WTC11 (cell line): ENCODE results near the gene ACY1. TPM values are rescaled to one million over a fixed set of nuclear protein-coding genes. Genes with fewer than 3 reads are reported as not detected.

ENCODE experiments used
- ATAC-seq: fragments of 200-7000 bp; cut with Tn5 transposase; 2 replicates; pipeline ENCODE4 v1.10.0; 2021; ENCODE audit warnings: mild to moderate bottlenecking, moderate library complexity
- CTCF ChIA-PET: fragments of 300-600 bp; sonication (Branson Sonifier 250); formaldehyde crosslinking; loops from one replicate; lab custom pipeline; 2021; ENCODE audit warnings: antibody characterized with exemption; lab: Charles Lee
- POLR2A ChIA-PET: fragments of 350-600 bp; sonication (Branson Sonifier 250); formaldehyde crosslinking; loops from one replicate; lab custom pipeline; 2021; ENCODE audit warnings: antibody characterized with exemption; lab: Charles Lee
- DNase-seq: peaks from one replicate; pipeline ENCODE4 v3.0.0; 2021; ENCODE audit warnings: low spot score
- H3K27ac Mint-ChIP-seq: 2 replicates; pipeline ENCODE4 v1.8.0; 2021; ENCODE audit warnings: mixed read lengths
- H3K27me3 Mint-ChIP-seq: 2 replicates; pipeline ENCODE4 v1.8.0; 2021; ENCODE audit warnings: low read depth, mild to moderate bottlenecking, moderate library complexity, mixed read lengths
- H3K36me3 Mint-ChIP-seq: 2 replicates; pipeline ENCODE4 v1.8.0; 2021; ENCODE audit warnings: mixed read lengths
- H3K4me1 Mint-ChIP-seq: 2 replicates; pipeline ENCODE4 v1.8.0; 2022; ENCODE audit warnings: mixed read lengths
- H3K4me3 Mint-ChIP-seq: 2 replicates; pipeline ENCODE4 v1.8.0; 2021; ENCODE audit warnings: mild to moderate bottlenecking, moderate library complexity, mixed read lengths
- H3K9me3 Mint-ChIP-seq: 2 replicates; pipeline ENCODE4 v1.8.0; 2021; ENCODE audit warnings: mixed read lengths
- AFF4 ChIP-seq: sonication (generic); formaldehyde crosslinking; IDR thresholded peaks from 2 replicates; pipeline ENCODE4 v1.8.1; 2023; ENCODE audit warnings: mild to moderate bottlenecking, missing genetic modification reagents, borderline replicate concordance
- AR ChIP-seq: fragments of 250-450 bp; sonication (Bioruptor Pico); IDR thresholded peaks from 2 replicates; pipeline ENCODE4 v1.9.0; 2021; ENCODE audit warnings: mild to moderate bottlenecking
- ARID4B ChIP-seq: sonication (generic); formaldehyde crosslinking; IDR thresholded peaks from 2 replicates; pipeline ENCODE4 v1.8.0; 2023; ENCODE audit warnings: missing genetic modification reagents, mild to moderate bottlenecking, borderline replicate concordance
- CREB1 ChIP-seq: sonication (generic); formaldehyde crosslinking; IDR thresholded peaks from 2 replicates; pipeline ENCODE4 v1.8.0; 2023; ENCODE audit warnings: mild to moderate bottlenecking, missing genetic modification reagents
- E2F1 ChIP-seq: sonication (generic); formaldehyde crosslinking; IDR thresholded peaks from 2 replicates; pipeline ENCODE4 v1.8.0; 2022; ENCODE audit warnings: mild to moderate bottlenecking, missing genetic modification reagents
- ELF4 ChIP-seq: sonication (generic); formaldehyde crosslinking; IDR thresholded peaks from 2 replicates; pipeline ENCODE4 v1.8.1; 2022; ENCODE audit warnings: low read depth, mild to moderate bottlenecking, moderate library complexity, missing genetic modification reagents
- GRHL2 ChIP-seq: fragments of 250-450 bp; sonication (Bioruptor Pico); IDR thresholded peaks from 2 replicates; pipeline ENCODE4 v1.8.0; 2022; ENCODE audit warnings: mild to moderate bottlenecking, moderate library complexity; ENCODE audit not compliant: insufficient replicate concordance, severe bottlenecking
- HMGXB4 ChIP-seq: sonication (generic); formaldehyde crosslinking; IDR thresholded peaks from 2 replicates; pipeline ENCODE4 v1.8.1; 2023; ENCODE audit warnings: mild to moderate bottlenecking, moderate library complexity, missing genetic modification reagents
- KAT7 ChIP-seq: sonication (generic); formaldehyde crosslinking; IDR thresholded peaks from 2 replicates; pipeline ENCODE4 v1.8.1; 2023; ENCODE audit warnings: missing genetic modification reagents, mild to moderate bottlenecking, borderline replicate concordance
- MLX ChIP-seq: sonication (generic); formaldehyde crosslinking; IDR thresholded peaks from 2 replicates; pipeline ENCODE4 v1.8.1; 2023; ENCODE audit warnings: mild to moderate bottlenecking, missing genetic modification reagents, moderate library complexity
- NFE2L1 ChIP-seq: sonication (generic); formaldehyde crosslinking; IDR thresholded peaks from 2 replicates; pipeline ENCODE4 v1.8.1; 2023; ENCODE audit warnings: missing genetic modification reagents
- RELA ChIP-seq: sonication (generic); formaldehyde crosslinking; IDR thresholded peaks from 2 replicates; pipeline ENCODE4 v1.8.1; 2022; ENCODE audit warnings: missing genetic modification reagents, mild to moderate bottlenecking, borderline replicate concordance
- SMAD4 ChIP-seq: sonication (generic); formaldehyde crosslinking; IDR thresholded peaks from 2 replicates; pipeline ENCODE4 v1.8.0; 2022; ENCODE audit warnings: mild to moderate bottlenecking, missing genetic modification reagents
- TEAD4 ChIP-seq: sonication (generic); formaldehyde crosslinking; IDR thresholded peaks from 2 replicates; pipeline ENCODE4 v1.8.0; 2022; ENCODE audit warnings: mild to moderate bottlenecking, missing genetic modification reagents
- ZMAT4 ChIP-seq: fragments of 250-450 bp; sonication (Bioruptor Pico); IDR thresholded peaks from 2 replicates; pipeline ENCODE4 v1.9.0; 2021; ENCODE audit warnings: mild to moderate bottlenecking
- ZNF232 ChIP-seq: sonication (generic); formaldehyde crosslinking; IDR thresholded peaks from 2 replicates; pipeline ENCODE4 v1.8.0; 2022; ENCODE audit warnings: mild to moderate bottlenecking, missing genetic modification reagents
- ZNF512 ChIP-seq: sonication (generic); formaldehyde crosslinking; IDR thresholded peaks from 2 replicates; pipeline ENCODE4 v1.8.1; 2022; ENCODE audit warnings: missing genetic modification reagents, borderline replicate concordance
- total RNA-seq: library from RNA; stranded (reverse); gene quantifications from 3 replicates; pipeline ENCODE4 v1.2.3, GENCODE V29; 2021

The ACY1 gene
- total RNA-seq, 1 experiment from 2014 or later, result 53.8 TPM

GRCh38 chr3:51984269-51984647 is 923 bp downstream of the ACY1 start:
- Mint-ChIP-seq H3K4me1 (peaks cover 28% of the 10 kb centered on the region), H3K9me3 (no peaks in the 10 kb centered on the region), H3K4me3 (peak overlapping the region; percentile 84), H3K36me3 (peaks cover 2% of the 10 kb centered on the region; the same call in 1 of the 2 replicates), H3K27ac (no peak overlapping the region), H3K27me3 (no peaks in the 10 kb centered on the region)
- ATAC-seq (no peak), DNase-seq (no peak)
- TF ChIP-seq NFE2L1 (CRISPR knock-in tag), result no peak
- no peak for TF ChIP-seq MLX
- TF ChIP-seq ARID4B, result no peak
- TF ChIP-seq RELA (CRISPR knock-in tag), result 0 out of 2 replicates have a peak, but pooled peaks have one; percentile 22
- TF ChIP-seq KAT7 (CRISPR knock-in tag), result no peak
- TF ChIP-seq ZMAT4 (CRISPR knock-in tag), result no peak
- no peak for TF ChIP-seq ZNF512 (CRISPR knock-in tag)
- no peak for TF ChIP-seq ELF4 (CRISPR knock-in tag)
- ChIA-PET CTCF (interaction anchor here (0.9 to 4.4 kb wide), 5 partner anchors 11 to 265 kb away, joined by 4 to 60 read pairs (median 27); partner anchors contain the start of genes ABHD14A, ABHD14B, DUSP7 and RPL29), POLR2A (interaction anchor here (2.4 kb wide), 1 partner anchor 11 kb away, joined by 14 read pairs; the partner anchor contains the start of gene RPL29)

GRCh38 chr3:51985063-51985462 is 1.7 kb downstream of the ACY1 start:
- Mint-ChIP-seq H3K4me3 (peak overlapping the region; percentile 27), H3K27ac (no peak overlapping the region), H3K27me3 (no peaks in the 10 kb centered on the region), H3K36me3 (peaks cover 2% of the 10 kb centered on the region; the same call in 1 of the 2 replicates), H3K4me1 (peaks cover 28% of the 10 kb centered on the region), H3K9me3 (no peaks in the 10 kb centered on the region)
- POLR2A ChIA-PET, result no interaction called here
- no peak for DNase-seq
- CTCF ChIA-PET, result interaction anchor here (0.7 to 4.4 kb wide), 4 partner anchors 12 to 71 kb away, joined by 4 to 60 read pairs (median 31); partner anchors contain the start of genes ABHD14A, ABHD14B and DUSP7
- ATAC-seq, result no peak
- TF ChIP-seq TEAD4 (CRISPR knock-in tag) (no peak), HMGXB4 (CRISPR knock-in tag) (no peak), CREB1 (no peak), AFF4 (CRISPR knock-in tag) (no peak), AR (CRISPR knock-in tag) (no peak), SMAD4 (CRISPR knock-in tag) (no peak), ZNF232 (CRISPR knock-in tag) (no peak), E2F1 (CRISPR knock-in tag) (no peak), GRHL2 (CRISPR knock-in tag) (no peak)
